ENCODE measurements around the gene RFTN1.

Gene RFTN1

GRCh38 chr3:16373341-16373946 is 140.1 kb downstream of the RFTN1 start:
- peaks cover 97% of the 10 kb centered on the region for H3K36me3 ChIP-seq (ENCODE audit: insufficient read depth, low read length)
- no peaks in the 10 kb centered on the region; the same call in 1 of the 2 replicates for H3K79me2 ChIP-seq (ENCODE audit: insufficient read depth, low read length)
- H3K9ac ChIP-seq (ENCODE audit: low read depth, low read length, poor library complexity, severe bottlenecking), result no peak overlapping the region
- no peaks in the 10 kb centered on the region for H3F3A ChIP-seq (ENCODE audit: low read depth)
- H3K27me3 ChIP-seq (ENCODE audit: insufficient read depth, low read length, poor library complexity, severe bottlenecking), result no peaks in the 10 kb centered on the region
- peaks cover 3% of the 10 kb centered on the region for H4K20me1 ChIP-seq (ENCODE audit: insufficient read depth, low read length, poor library complexity, severe bottlenecking)
- no peak overlapping the region for H2AFZ ChIP-seq (ENCODE audit: low read length)
- H3K4me3 ChIP-seq (ENCODE audit: low read length, poor library complexity, severe bottlenecking), result no peak overlapping the region
- H3K9me3 ChIP-seq (ENCODE audit: insufficient read depth, low read depth, low read length), result 0 out of 2 replicates have a peak, but pooled peaks cover 2% of the 10 kb centered on the region
- peaks cover 17% of the 10 kb centered on the region for H3K4me1 ChIP-seq (ENCODE audit: insufficient read depth, low read length, poor library complexity, severe bottlenecking)
- no peaks in the 10 kb centered on the region for H3K9me2 ChIP-seq (replicated peaks; ENCODE audit: low read depth, low read length)
- H3K4me2 ChIP-seq (ENCODE audit: low read depth, low read length, poor library complexity, severe bottlenecking), result no peak overlapping the region
- TF ChIP-seq EZH2phosphoT487 (IDR thresholded peaks at IDR 0.05; ENCODE audit: borderline replicate concordance), result no peak

DNA sequence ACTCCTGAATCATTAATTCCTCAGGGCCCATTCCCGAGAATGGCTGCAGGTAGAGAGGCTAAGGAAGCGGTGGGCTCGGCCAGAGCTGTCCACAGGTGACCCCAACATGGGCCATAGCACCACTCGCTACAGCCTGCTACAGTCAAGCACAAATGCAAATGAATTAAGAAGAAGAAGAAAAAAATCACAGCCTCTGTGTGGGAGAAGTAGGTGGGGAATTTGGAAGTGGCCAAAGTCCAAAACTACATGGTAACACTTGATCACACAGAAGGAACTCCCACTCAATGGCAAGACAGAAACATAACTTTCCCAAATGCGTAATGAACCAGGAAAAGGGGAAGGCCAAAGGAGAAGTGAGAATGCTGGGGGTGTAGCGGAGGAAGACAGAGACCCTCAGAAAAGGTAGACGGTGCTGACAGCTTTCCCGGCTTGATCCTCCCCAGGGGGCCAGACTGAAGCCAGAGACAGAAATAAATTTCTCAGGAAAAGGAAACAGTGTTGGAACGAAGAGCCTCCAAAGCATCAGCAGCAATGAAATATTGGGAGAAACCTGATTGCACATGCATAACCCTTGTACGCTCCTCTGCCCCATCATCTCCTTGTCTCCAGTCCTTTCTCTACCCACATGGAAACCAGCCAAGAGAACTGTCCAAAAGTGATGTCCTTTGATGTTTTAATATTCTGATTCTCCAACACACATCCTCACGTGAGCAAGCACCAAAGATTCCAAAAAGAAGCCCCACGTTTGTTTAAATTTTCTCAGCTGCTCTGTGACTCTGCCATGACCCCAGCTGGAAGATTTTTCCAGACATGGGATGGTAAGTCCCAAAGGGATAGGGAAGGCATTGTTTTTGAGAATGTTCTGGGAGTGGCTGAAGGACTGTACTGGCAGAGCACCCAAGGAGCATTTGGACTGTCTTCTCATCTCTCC is 140.9 kb downstream of the RFTN1 start:
- Histone ChIP-seq H3K4me2 (ENCODE audit: low read depth, low read length, poor library complexity, severe bottlenecking) (no peak overlapping the region), H3K4me1 (ENCODE audit: insufficient read depth, low read length, poor library complexity, severe bottlenecking) (peaks cover 16% of the 10 kb centered on the region)

GRCh38 chr3:16370872-16371740 is 142.4 kb downstream of the RFTN1 start:
- no peaks in the 10 kb centered on the region for H3F3A ChIP-seq (ENCODE audit: low read depth)
- no peak overlapping the region for H3K4me2 ChIP-seq (ENCODE audit: low read depth, low read length, poor library complexity, severe bottlenecking)
- no peaks in the 10 kb centered on the region for H3K9me2 ChIP-seq (replicated peaks; ENCODE audit: low read depth, low read length)
- no peak overlapping the region for H3K4me3 ChIP-seq (ENCODE audit: low read length, poor library complexity, severe bottlenecking)
- H3K4me1 ChIP-seq (ENCODE audit: insufficient read depth, low read length, poor library complexity, severe bottlenecking), result peaks cover 9% of the 10 kb centered on the region
- no peak overlapping the region for H3K9ac ChIP-seq (ENCODE audit: low read depth, low read length, poor library complexity, severe bottlenecking)
- no peaks in the 10 kb centered on the region; the same call in 1 of the 2 replicates for H3K79me2 ChIP-seq (ENCODE audit: insufficient read depth, low read length)
- no peak overlapping the region for H2AFZ ChIP-seq (ENCODE audit: low read length)
- H4K20me1 ChIP-seq (ENCODE audit: insufficient read depth, low read length, poor library complexity, severe bottlenecking), result peaks cover 3% of the 10 kb centered on the region
- H3K27me3 ChIP-seq (ENCODE audit: insufficient read depth, low read length, poor library complexity, severe bottlenecking), result no peaks in the 10 kb centered on the region
- no peaks in the 10 kb centered on the region for H3K9me3 ChIP-seq (ENCODE audit: insufficient read depth, low read depth, low read length)
- TF ChIP-seq CTCF (conservative IDR thresholded peaks at IDR 0.05; ENCODE audit: low read length) (no peak), EZH2phosphoT487 (IDR thresholded peaks at IDR 0.05; ENCODE audit: borderline replicate concordance) (no peak)
- peaks cover 94% of the 10 kb centered on the region for H3K36me3 ChIP-seq (ENCODE audit: insufficient read depth, low read length)

More for the DNA sequence above, 140.9 kb downstream of the RFTN1 start:
- Histone ChIP-seq H3K9me2 (replicated peaks; ENCODE audit: low read depth, low read length) (no peaks in the 10 kb centered on the region), H3K9me3 (ENCODE audit: insufficient read depth, low read depth, low read length) (no peaks in the 10 kb centered on the region), H4K20me1 (ENCODE audit: insufficient read depth, low read length, poor library complexity, severe bottlenecking) (peaks cover 3% of the 10 kb centered on the region), H3K79me2 (ENCODE audit: insufficient read depth, low read length) (no peaks in the 10 kb centered on the region; the same call in 1 of the 2 replicates), H3K4me3 (ENCODE audit: low read length, poor library complexity, severe bottlenecking) (no peak overlapping the region), H3K36me3 (ENCODE audit: insufficient read depth, low read length) (peaks cover 94% of the 10 kb centered on the region), H3F3A (ENCODE audit: low read depth) (no peaks in the 10 kb centered on the region), H2AFZ (ENCODE audit: low read length) (no peak overlapping the region), H3K27me3 (ENCODE audit: insufficient read depth, low read length, poor library complexity, severe bottlenecking) (no peaks in the 10 kb centered on the region), H3K9ac (ENCODE audit: low read depth, low read length, poor library complexity, severe bottlenecking) (no peak overlapping the region)
- TF ChIP-seq CTCF (conservative IDR thresholded peaks at IDR 0.05; ENCODE audit: low read length) (no peak), EZH2phosphoT487 (IDR thresholded peaks at IDR 0.05; ENCODE audit: borderline replicate concordance) (no peak)

Data from Loucy (cell line).